Measurements from ENCODE around the gene ABCG8.
"Not testable (repeated sequence)": the region's sequence is repeated elsewhere in the genome, so short reads cannot be mapped to it uniquely, and the experiment has no call there.

The ABCG8 gene

GRCh38 chr2:43911136-43911790 is 72.5 kb downstream of the ABCG8 start:
- not testable (repeated sequence) for FAIRE-seq; DNase-seq (ENCODE audit: low spot score)

- DNase-seq (ENCODE audit: low spot score) (no peak), FAIRE-seq (no peak)
These were observed 85.7 kb downstream of the ABCG8 start for GRCh38 chr2:43924463-43924862.

- no peak for DNase-seq (ENCODE audit: low spot score)
- FAIRE-seq, result no peak
These were observed 86.7 kb downstream of the ABCG8 start for GRCh38 chr2:43925431-43925830.

- no peak for DNase-seq (ENCODE audit: low spot score)
- no peak for FAIRE-seq
These were observed 88.7 kb downstream of the ABCG8 start for GRCh38 chr2:43927442-43927841.

GRCh38 chr2:43931293-43931692 is 92.5 kb downstream of the ABCG8 start:
- DNase-seq (ENCODE audit: low spot score), result no peak
- FAIRE-seq, result no peak

Measured in urothelium cell line (cell line).